OCI-LY7 (cell line): Measurements from ENCODE around the gene CPXM1. TPM values are rescaled to one million over a fixed set of nuclear protein-coding genes. Genes with fewer than 3 reads are reported as not detected.

ENCODE experiments used
- BruUV-seq: library from RNA; stranded (reverse); fragments of 400-500 nt; replicated peaks from 2 replicates; lab custom pipeline; 2021; lab: Mats Ljungman, UMichigan
- CTCF ChIA-PET: fragments of 300-600 bp; sonication (Branson Sonifier 250); formaldehyde crosslinking; loops from one replicate; lab custom pipeline; 2022; ENCODE audit warnings: antibody characterized with exemption; ENCODE audit not compliant: unreplicated experiment; lab: Charles Lee
- POLR2A ChIA-PET: fragments of 300-600 bp; sonication (Branson Sonifier 250); formaldehyde crosslinking; loops from one replicate; lab custom pipeline; 2022; ENCODE audit warnings: antibody characterized with exemption; lab: Charles Lee
- DNase-seq: peaks from one replicate; pipeline ENCODE4 v3.0.0-alpha.2; 2015; ENCODE audit warnings: low spot score
- H2AFZ ChIP-seq: fragments of 200-600 bp; sonication (generic), shearing (Covaris generic); 2 replicates; pipeline ENCODE4 v1.6.1; 2014; ENCODE audit warnings: mild to moderate bottlenecking, antibody characterized with exemption, low read length, moderate library complexity
- H3K27ac ChIP-seq: fragments of 200-600 bp; sonication (generic); 2 replicates; pipeline ENCODE4 v1.5.1; 2014; ENCODE audit warnings: mixed run types, low read depth, mild to moderate bottlenecking, moderate library complexity, low read length, inconsistent platforms; ENCODE audit not compliant: poor library complexity, severe bottlenecking
- H3K36me3 ChIP-seq: fragments of 200-600 bp; sonication (generic); 2 replicates; pipeline ENCODE4 v1.6.1; 2014; ENCODE audit warnings: mild to moderate bottlenecking, antibody characterized with exemption, low read length, moderate library complexity, mixed read lengths; ENCODE audit not compliant: insufficient read depth
- H3K4me1 ChIP-seq: fragments of 200-600 bp; sonication (generic); 2 replicates; pipeline ENCODE4 v1.5.1; 2014; ENCODE audit warnings: mild to moderate bottlenecking, low read length; ENCODE audit not compliant: insufficient read depth, poor library complexity, severe bottlenecking
- H3K4me2 ChIP-seq: fragments of 200-600 bp; sonication (generic); 2 replicates; pipeline ENCODE4 v1.6.1; 2014; ENCODE audit warnings: mild to moderate bottlenecking, low read length
- H3K4me3 ChIP-seq: fragments of 200-600 bp; sonication (generic); 2 replicates; pipeline ENCODE4 v1.5.1; 2014; ENCODE audit warnings: mild to moderate bottlenecking, low read depth, low read length; ENCODE audit not compliant: poor library complexity, severe bottlenecking
- H3K79me2 ChIP-seq: fragments of 200-600 bp; sonication (generic); 2 replicates; pipeline ENCODE4 v1.6.1; 2016; ENCODE audit warnings: low read depth, mild to moderate bottlenecking, low read length, moderate library complexity, mixed read lengths; ENCODE audit not compliant: insufficient read depth
- H3K9me2 ChIP-seq: fragments of 200-600 bp; sonication (generic); 2 replicates; pipeline ENCODE4 v1.6.1; 2016; ENCODE audit warnings: mild to moderate bottlenecking, low read length, mixed read lengths; ENCODE audit not compliant: insufficient read depth
- H3K9me3 ChIP-seq: fragments of 200-600 bp; sonication (generic); 2 replicates; pipeline ENCODE4 v1.6.1; 2014; ENCODE audit warnings: mild to moderate bottlenecking, mixed run types, low read length, mixed read lengths
- H4K20me1 ChIP-seq: fragments of 200-600 bp; sonication (generic); 2 replicates; pipeline ENCODE4 v1.6.1; 2014; ENCODE audit warnings: mild to moderate bottlenecking, antibody characterized with exemption, low read length, moderate library complexity, mixed read lengths; ENCODE audit not compliant: insufficient read depth
- EZH2phosphoT487 ChIP-seq: fragments of 200-600 bp; sonication (generic); IDR thresholded peaks from 2 replicates; pipeline ENCODE4 v1.6.1; 2018; ENCODE audit warnings: low read depth, borderline replicate concordance, mild to moderate bottlenecking, mixed run types, antibody characterized with exemption, low read length, moderate library complexity, mixed read lengths
- intact Hi-C: fragments of 100-400 bp; cut with micrococcal nuclease; formaldehyde crosslinking; loops from one replicate; pipeline ENCODE4 v1.10.0; 2022; ENCODE audit not compliant: unreplicated experiment
- total RNA-seq, 2 experiments: library from RNA; depleted of rRNA in 1 of 2; stranded (reverse); fragments of >200 nt in 1 of 2; shearing (Covaris generic) in 1 of 2; gene quantifications; 2 replicates each; pipeline ENCODE4 v1.2.3, GENCODE V29; 2014 to 2022
- TF ChIP-seq, protein P1 (sequence below): fragments of 200-600 bp; sonication (generic); conservative IDR thresholded peaks from 2 replicates; pipeline ENCODE4 v1.5.1; 2014; ENCODE audit warnings: mild to moderate bottlenecking, antibody characterized with exemption, low read length, moderate library complexity, mixed read lengths

Gene CPXM1
- total RNA-seq, 2 experiments from 2014 or later, result not detected

GRCh38 chr20:2820084-2820895 lies 19.9 kb upstream of the CPXM1 start:
- TF ChIP-seq, protein P1, sequence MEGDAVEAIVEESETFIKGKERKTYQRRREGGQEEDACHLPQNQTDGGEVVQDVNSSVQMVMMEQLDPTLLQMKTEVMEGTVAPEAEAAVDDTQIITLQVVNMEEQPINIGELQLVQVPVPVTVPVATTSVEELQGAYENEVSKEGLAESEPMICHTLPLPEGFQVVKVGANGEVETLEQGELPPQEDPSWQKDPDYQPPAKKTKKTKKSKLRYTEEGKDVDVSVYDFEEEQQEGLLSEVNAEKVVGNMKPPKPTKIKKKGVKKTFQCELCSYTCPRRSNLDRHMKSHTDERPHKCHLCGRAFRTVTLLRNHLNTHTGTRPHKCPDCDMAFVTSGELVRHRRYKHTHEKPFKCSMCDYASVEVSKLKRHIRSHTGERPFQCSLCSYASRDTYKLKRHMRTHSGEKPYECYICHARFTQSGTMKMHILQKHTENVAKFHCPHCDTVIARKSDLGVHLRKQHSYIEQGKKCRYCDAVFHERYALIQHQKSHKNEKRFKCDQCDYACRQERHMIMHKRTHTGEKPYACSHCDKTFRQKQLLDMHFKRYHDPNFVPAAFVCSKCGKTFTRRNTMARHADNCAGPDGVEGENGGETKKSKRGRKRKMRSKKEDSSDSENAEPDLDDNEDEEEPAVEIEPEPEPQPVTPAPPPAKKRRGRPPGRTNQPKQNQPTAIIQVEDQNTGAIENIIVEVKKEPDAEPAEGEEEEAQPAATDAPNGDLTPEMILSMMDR, result no peak
- TF ChIP-seq EZH2phosphoT487, result no peak
- no peaks in the 10 kb centered on the region for H3K79me2 ChIP-seq
- ChIA-PET CTCF (no interaction called here), POLR2A (no interaction called here)
- no peak overlapping the region for H3K4me2 ChIP-seq
- H3K4me1 ChIP-seq, result no peaks in the 10 kb centered on the region
- H3K9me2 ChIP-seq, result no peaks in the 10 kb centered on the region
- H3K4me3 ChIP-seq, result no peak overlapping the region
- no peaks in the 10 kb centered on the region for H4K20me1 ChIP-seq
- no peaks in the 10 kb centered on the region for H3K36me3 ChIP-seq
- intact Hi-C loops, result no loop called here
- no TSS peak for BruUV-seq
- no peak overlapping the region for H3K27ac ChIP-seq
- H3K9me3 ChIP-seq, result no peaks in the 10 kb centered on the region
- no peak overlapping the region for H2AFZ ChIP-seq
- DNase-seq, result no peak

GRCh38 chr20:2817891-2818595 lies 17.6 kb upstream of the CPXM1 start:
- no peaks in the 10 kb centered on the region for H4K20me1 ChIP-seq
- ChIA-PET CTCF (no interaction called here), POLR2A (no interaction called here)
- no peaks in the 10 kb centered on the region for H3K9me3 ChIP-seq
- no peak for DNase-seq
- H3K9me2 ChIP-seq, result no peaks in the 10 kb centered on the region
- H3K27ac ChIP-seq, result no peak overlapping the region
- H3K4me2 ChIP-seq, result no peak overlapping the region
- no peak for TF ChIP-seq EZH2phosphoT487
- TF ChIP-seq, protein P1, result no peak
- no peaks in the 10 kb centered on the region for H3K36me3 ChIP-seq
- H2AFZ ChIP-seq, result no peak overlapping the region
- H3K4me3 ChIP-seq, result no peak overlapping the region
- intact Hi-C loops, result no loop called here
- no TSS peak for BruUV-seq
- H3K4me1 ChIP-seq, result no peaks in the 10 kb centered on the region
- no peaks in the 10 kb centered on the region for H3K79me2 ChIP-seq

DNA sequence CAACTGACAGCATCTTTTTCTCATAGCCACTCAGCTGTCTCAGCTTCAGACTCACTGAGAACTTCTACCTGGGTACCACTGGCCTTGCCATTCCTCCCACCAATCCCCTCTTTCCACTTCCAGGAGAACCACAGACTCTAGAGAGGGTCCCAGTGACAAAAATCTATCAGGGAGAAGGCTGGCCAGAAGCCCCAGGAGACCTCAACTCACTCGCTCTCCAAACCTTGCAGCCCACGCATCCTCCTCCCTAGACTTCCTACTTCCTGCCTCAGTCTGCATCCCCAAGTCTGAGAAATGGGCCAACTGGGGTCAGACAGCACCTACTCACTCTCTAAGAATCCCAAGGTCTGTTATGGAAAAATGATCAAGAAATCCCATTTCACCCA lies 16.9 kb upstream of the CPXM1 start:
- no peak overlapping the region for H3K27ac ChIP-seq
- TF ChIP-seq EZH2phosphoT487, result no peak
- TF ChIP-seq, protein P1, result no peak
- no peak overlapping the region for H3K4me3 ChIP-seq
- no peaks in the 10 kb centered on the region for H3K4me1 ChIP-seq
- no TSS peak for BruUV-seq
- DNase-seq, result no peak
- CTCF ChIA-PET, result no interaction called here
- no peaks in the 10 kb centered on the region for H3K36me3 ChIP-seq
- no peak overlapping the region for H3K4me2 ChIP-seq
- H2AFZ ChIP-seq, result no peak overlapping the region
- no peaks in the 10 kb centered on the region for H3K79me2 ChIP-seq
- H3K9me2 ChIP-seq, result no peaks in the 10 kb centered on the region
- 0 out of 2 replicates have a peak, but pooled peaks cover 2% of the 10 kb centered on the region for H3K9me3 ChIP-seq
- intact Hi-C loops, result no loop called here
- POLR2A ChIA-PET, result no interaction called here
- H4K20me1 ChIP-seq, result no peaks in the 10 kb centered on the region
